Right lobe of liver (tissue), 4 donors: ENCODE data around the gene KRT84.

Experiments used
- CTCF ChIP-seq, 4 donors: fragments of 200-600 bp in 3 of 4; fragments of 450-650 bp in 1 of 4; IDR thresholded peaks; one replicate each; pipeline versions ENCODE4 v1.5.1 to v1.8.0; 2016 to 2022; ENCODE audit warnings: antibody characterized with exemption in 4 of 4, mild to moderate bottlenecking in 2 of 4
- POLR2A ChIP-seq: fragments of 450-650 bp; IDR thresholded peaks from one replicate; pipeline ENCODE4 v1.6.1; 2017; ENCODE audit warnings: antibody characterized with exemption, mild to moderate bottlenecking
- donor health status: DM: no; HTN: no; CAD: no.
- donor health status: DM: no; HTN: no; CAD: no.
- donor health status: DM: no; HTN: yes; CAD: no.

- TF ChIP-seq CTCF (IDR thresholded peaks at IDR 0.05) (no peak), POLR2A (no peak)
These were observed 2.1 kb downstream of the KRT84 start for GRCh38 chr12:52383331-52383730.
